ENCODE results near the gene TTC33. TPM values are rescaled to one million over a fixed set of nuclear protein-coding genes. Genes with fewer than 3 reads are reported as not detected.

The TTC33 gene
- total and polyA plus RNA-seq, 2 of the 13 experiments (the other 11 are each of a cell fraction or from before 2014, with no cell fraction given) = 4.5 to 20.0 TPM

DNA sequence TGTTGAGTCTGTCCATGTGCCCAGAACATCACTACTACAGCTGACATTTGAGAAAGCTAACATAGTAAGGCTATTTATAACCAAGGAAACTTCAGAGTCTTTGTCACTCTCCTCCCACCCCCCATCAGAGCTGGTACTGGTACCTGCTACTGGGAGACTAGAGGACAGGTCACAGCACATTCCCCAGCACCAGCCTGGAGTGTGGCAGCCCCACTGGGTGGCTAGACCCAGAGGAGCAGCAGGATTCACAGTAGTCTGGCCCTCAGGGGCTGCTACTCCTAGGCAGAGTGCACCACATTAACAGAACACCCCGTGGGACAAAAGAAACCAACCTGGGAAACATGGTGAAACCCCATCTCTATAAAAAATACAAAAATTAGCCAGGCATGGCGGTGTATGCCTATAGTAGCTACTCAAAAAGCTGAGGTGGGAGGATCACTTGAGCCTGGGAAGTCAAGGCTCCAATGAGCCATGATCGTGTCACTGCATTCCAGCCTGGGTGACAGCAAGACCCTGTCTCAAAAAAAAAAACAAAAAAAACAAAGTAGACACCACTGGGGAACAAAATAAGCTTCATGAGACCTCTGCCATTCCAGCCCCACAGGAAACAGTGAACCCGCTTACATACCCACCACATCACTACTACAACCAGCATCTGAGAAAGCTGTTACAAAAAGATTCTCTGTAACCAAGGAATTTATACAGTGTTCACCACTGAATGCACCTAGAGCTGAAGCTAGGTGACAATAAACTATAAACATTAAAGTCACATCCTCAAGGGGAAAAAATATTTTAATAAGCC is 102.3 kb downstream of the TTC33 start:
- no peak for ATAC-seq
- no peak overlapping the region for H3K27ac ChIP-seq (ENCODE audit: extremely low read length, insufficient read depth, low read length)
- H2AFZ ChIP-seq (ENCODE audit: low read length) = no peak overlapping the region
- H3K4me3 ChIP-seq (replicated peaks in 1 of 3; ENCODE audit: insufficient read depth in 1 of 3, low read depth in 2 of 3, low read length in 3 of 3) = no peak overlapping the region
- no peak overlapping the region for H3K4me2 ChIP-seq (ENCODE audit: low read depth, low read length)
- no peaks in the 10 kb centered on the region for H3K36me3 ChIP-seq (replicated peaks in 1 of 2; ENCODE audit: control insufficient read depth in 1 of 2, insufficient read depth in 2 of 2, low read length in 2 of 2)
- intact Hi-C loops (cut with micrococcal nuclease; ENCODE audit: unreplicated experiment) = no loop called here
- no peak for TF ChIP-seq TAF15 (IDR thresholded peaks at IDR 0.05; ENCODE audit: low read depth, low read length, poor library complexity, severe bottlenecking)
- TF ChIP-seq SMAD9 (CRISPR knock-in tag; IDR thresholded peaks at IDR 0.05) = no peak
- TF ChIP-seq BCL6 (CRISPR knock-in tag; IDR thresholded peaks at IDR 0.05) = no peak
- TF ChIP-seq ZNF614 (CRISPR knock-in tag; IDR thresholded peaks at IDR 0.05; ENCODE audit: borderline replicate concordance) = no peak
- TF ChIP-seq ASH2L (IDR thresholded peaks at IDR 0.05; ENCODE audit: insufficient read length, low read depth, low read length) = no peak
- no peak for TF ChIP-seq SOX13 (IDR thresholded peaks at IDR 0.05)
- no peak for TF ChIP-seq SOX13 (CRISPR knock-in tag; conservative IDR thresholded peaks at IDR 0.05 in 1 of 2, IDR thresholded peaks at IDR 0.05 in 1 of 2)
- TF ChIP-seq GATAD2A (CRISPR knock-in tag; IDR thresholded peaks at IDR 0.05) = no peak
- TF ChIP-seq ZNF260 (CRISPR knock-in tag; IDR thresholded peaks at IDR 0.05; ENCODE audit: borderline replicate concordance, low read depth) = no peak
- TF ChIP-seq, protein P1, sequence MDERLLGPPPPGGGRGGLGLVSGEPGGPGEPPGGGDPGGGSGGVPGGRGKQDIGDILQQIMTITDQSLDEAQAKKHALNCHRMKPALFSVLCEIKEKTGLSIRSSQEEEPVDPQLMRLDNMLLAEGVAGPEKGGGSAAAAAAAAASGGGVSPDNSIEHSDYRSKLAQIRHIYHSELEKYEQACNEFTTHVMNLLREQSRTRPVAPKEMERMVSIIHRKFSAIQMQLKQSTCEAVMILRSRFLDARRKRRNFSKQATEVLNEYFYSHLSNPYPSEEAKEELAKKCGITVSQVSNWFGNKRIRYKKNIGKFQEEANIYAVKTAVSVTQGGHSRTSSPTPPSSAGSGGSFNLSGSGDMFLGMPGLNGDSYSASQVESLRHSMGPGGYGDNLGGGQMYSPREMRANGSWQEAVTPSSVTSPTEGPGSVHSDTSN (CRISPR knock-in tag; IDR thresholded peaks at IDR 0.05) = no peak
- TF ChIP-seq ETV5 (CRISPR knock-in tag; IDR thresholded peaks at IDR 0.05; ENCODE audit: borderline replicate concordance) = no peak
- TF ChIP-seq DMAP1 (CRISPR knock-in tag; IDR thresholded peaks at IDR 0.05) = no peak
- TF ChIP-seq, protein P2, sequence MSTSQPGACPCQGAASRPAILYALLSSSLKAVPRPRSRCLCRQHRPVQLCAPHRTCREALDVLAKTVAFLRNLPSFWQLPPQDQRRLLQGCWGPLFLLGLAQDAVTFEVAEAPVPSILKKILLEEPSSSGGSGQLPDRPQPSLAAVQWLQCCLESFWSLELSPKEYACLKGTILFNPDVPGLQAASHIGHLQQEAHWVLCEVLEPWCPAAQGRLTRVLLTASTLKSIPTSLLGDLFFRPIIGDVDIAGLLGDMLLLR (CRISPR knock-in tag; IDR thresholded peaks at IDR 0.05) = no peak
- TF ChIP-seq, protein P3, sequence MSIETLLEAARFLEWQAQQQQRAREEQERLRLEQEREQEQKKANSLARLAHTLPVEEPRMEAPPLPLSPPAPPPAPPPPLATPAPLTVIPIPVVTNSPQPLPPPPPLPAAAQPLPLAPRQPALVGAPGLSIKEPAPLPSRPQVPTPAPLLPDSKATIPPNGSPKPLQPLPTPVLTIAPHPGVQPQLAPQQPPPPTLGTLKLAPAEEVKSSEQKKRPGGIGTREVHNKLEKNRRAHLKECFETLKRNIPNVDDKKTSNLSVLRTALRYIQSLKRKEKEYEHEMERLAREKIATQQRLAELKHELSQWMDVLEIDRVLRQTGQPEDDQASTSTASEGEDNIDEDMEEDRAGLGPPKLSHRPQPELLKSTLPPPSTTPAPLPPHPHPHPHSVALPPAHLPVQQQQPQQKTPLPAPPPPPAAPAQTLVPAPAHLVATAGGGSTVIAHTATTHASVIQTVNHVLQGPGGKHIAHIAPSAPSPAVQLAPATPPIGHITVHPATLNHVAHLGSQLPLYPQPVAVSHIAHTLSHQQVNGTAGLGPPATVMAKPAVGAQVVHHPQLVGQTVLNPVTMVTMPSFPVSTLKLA (IDR thresholded peaks at IDR 0.05) = no peak
- TF ChIP-seq, protein P4, sequence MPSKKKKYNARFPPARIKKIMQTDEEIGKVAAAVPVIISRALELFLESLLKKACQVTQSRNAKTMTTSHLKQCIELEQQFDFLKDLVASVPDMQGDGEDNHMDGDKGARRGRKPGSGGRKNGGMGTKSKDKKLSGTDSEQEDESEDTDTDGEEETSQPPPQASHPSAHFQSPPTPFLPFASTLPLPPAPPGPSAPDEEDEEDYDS (CRISPR knock-in tag; IDR thresholded peaks at IDR 0.05) = no peak
- no peak for FAIRE-seq
- no peak overlapping the region for H3K9ac ChIP-seq (ENCODE audit: insufficient read depth, low read depth, low read length)
- H3K27me3 ChIP-seq (ENCODE audit: control insufficient read depth in 1 of 2, insufficient read depth in 2 of 2, low read length in 2 of 2) = no peaks in the 10 kb centered on the region
- no peak for DNase-seq (ENCODE audit: low spot score)
- no TSS peak for BruUV-seq (replicated peaks)
- H3K4me1 ChIP-seq (ENCODE audit: insufficient read depth, low read length) = no peaks in the 10 kb centered on the region
- no peaks in the 10 kb centered on the region for H3K9me3 ChIP-seq (ENCODE audit: low read length)
- WGBS (ENCODE audit: low lambda C conversion rate) = 29% methylated on average over 4 of the region's 4 CpGs
- CTCF ChIA-PET (ENCODE audit: low intra/inter-chr PET ratio, low total read pairs) = no interaction called here
- POLR2A ChIA-PET = no interaction called here
- in situ Hi-C loops (cut with HindIII; ENCODE audit: extremely low pct_ligation_motif_present, low pct_unique_long_range_greater_than_20kb) = no loop called here
- no peaks in the 10 kb centered on the region for H3K79me2 ChIP-seq (ENCODE audit: insufficient read depth, low read length)
- H4K20me1 ChIP-seq (ENCODE audit: insufficient read depth, low read length) = no peaks in the 10 kb centered on the region
